ENCODE data around the gene MAN2A2.
"Not testable (repeated sequence)": the region's sequence is repeated elsewhere in the genome, so short reads cannot be mapped to it uniquely, and the experiment has no call there.

MAN2A2 gene

GRCh38 chr15:90871139-90871715 lies 31.9 kb upstream of the MAN2A2 start:
- no peak for DNase-seq (ENCODE audit: low read depth in 2 of 2)

- no peak for DNase-seq (ENCODE audit: low read depth in 2 of 2)
Measured at GRCh38 chr15:90871716-90872485, 31.2 kb upstream of the MAN2A2 start.

GRCh38 chr15:90872486-90873184 lies 30.5 kb upstream of the MAN2A2 start:
- no peak for DNase-seq (ENCODE audit: low read depth in 2 of 2)

- no peak for DNase-seq (ENCODE audit: low read depth in 2 of 2)
Measured at GRCh38 chr15:90873488-90873997, 29.6 kb upstream of the MAN2A2 start.

GRCh38 chr15:90873998-90874605 lies 29.0 kb upstream of the MAN2A2 start:
- no peak for DNase-seq (ENCODE audit: low read depth in 2 of 2)

GRCh38 chr15:90874986-90875385 lies 28.1 kb upstream of the MAN2A2 start:
- DNase-seq (ENCODE audit: low read depth in 2 of 2), result not testable (repeated sequence)

- no peak for DNase-seq (ENCODE audit: low read depth in 2 of 2)
Measured at GRCh38 chr15:90875549-90875981, 27.5 kb upstream of the MAN2A2 start.

- no peak for DNase-seq (ENCODE audit: low read depth in 2 of 2)
Measured at GRCh38 chr15:90876046-90876445, 27.1 kb upstream of the MAN2A2 start.

GRCh38 chr15:90876512-90877170 lies 26.5 kb upstream of the MAN2A2 start:
- no peak for DNase-seq (ENCODE audit: low read depth in 2 of 2)

GRCh38 chr15:90877315-90877714 lies 25.8 kb upstream of the MAN2A2 start:
- no peak for DNase-seq (ENCODE audit: low read depth in 2 of 2)

- DNase-seq (ENCODE audit: low read depth in 2 of 2), result no peak
Measured at GRCh38 chr15:90877996-90878395, 25.1 kb upstream of the MAN2A2 start.

GRCh38 chr15:90878660-90879059 lies 24.4 kb upstream of the MAN2A2 start:
- DNase-seq (ENCODE audit: low read depth in 2 of 2), result no peak

GRCh38 chr15:90879730-90880366 lies 23.3 kb upstream of the MAN2A2 start:
- DNase-seq (ENCODE audit: low read depth in 2 of 2), result no peak

- DNase-seq (ENCODE audit: low read depth in 2 of 2), result no peak
Measured at GRCh38 chr15:90880381-90881145, 22.5 kb upstream of the MAN2A2 start.

- DNase-seq (ENCODE audit: low read depth in 2 of 2), result no peak
Measured at GRCh38 chr15:90881181-90881977, 21.7 kb upstream of the MAN2A2 start.

- DNase-seq (ENCODE audit: low read depth in 2 of 2), result no peak
Measured at GRCh38 chr15:90881978-90882721, 21.0 kb upstream of the MAN2A2 start.

GRCh38 chr15:90882781-90883525 lies 20.1 kb upstream of the MAN2A2 start:
- DNase-seq (ENCODE audit: low read depth in 2 of 2), result no peak

- no peak for DNase-seq (ENCODE audit: low read depth in 2 of 2)
Measured at GRCh38 chr15:90883526-90883975, 19.6 kb upstream of the MAN2A2 start.

Measured in stimulated activated CD4-positive, alpha-beta T cell treated with anti-CD3 and anti-CD28 coated beads, Interleukin-1b, Interleukin-23, amount 100 ng/mL, for 1 hour (primary cell).